Activated T-helper 9 cell treated with anti-CD3 and anti-CD28 coated beads, Interleukin-2, amount 50 U/mL, for 16 hours (primary cell): ENCODE data around the gene CCDC106.
A peak's percentile ranks its signal among the peaks of the same experiment; 100 is the strongest.

Experiments used
- DNase-seq: peaks from one replicate; pipeline ENCODE4 v3.0.0-alpha.2; 2020; ENCODE audit warnings: low read depth

The CCDC106 gene

DNA sequence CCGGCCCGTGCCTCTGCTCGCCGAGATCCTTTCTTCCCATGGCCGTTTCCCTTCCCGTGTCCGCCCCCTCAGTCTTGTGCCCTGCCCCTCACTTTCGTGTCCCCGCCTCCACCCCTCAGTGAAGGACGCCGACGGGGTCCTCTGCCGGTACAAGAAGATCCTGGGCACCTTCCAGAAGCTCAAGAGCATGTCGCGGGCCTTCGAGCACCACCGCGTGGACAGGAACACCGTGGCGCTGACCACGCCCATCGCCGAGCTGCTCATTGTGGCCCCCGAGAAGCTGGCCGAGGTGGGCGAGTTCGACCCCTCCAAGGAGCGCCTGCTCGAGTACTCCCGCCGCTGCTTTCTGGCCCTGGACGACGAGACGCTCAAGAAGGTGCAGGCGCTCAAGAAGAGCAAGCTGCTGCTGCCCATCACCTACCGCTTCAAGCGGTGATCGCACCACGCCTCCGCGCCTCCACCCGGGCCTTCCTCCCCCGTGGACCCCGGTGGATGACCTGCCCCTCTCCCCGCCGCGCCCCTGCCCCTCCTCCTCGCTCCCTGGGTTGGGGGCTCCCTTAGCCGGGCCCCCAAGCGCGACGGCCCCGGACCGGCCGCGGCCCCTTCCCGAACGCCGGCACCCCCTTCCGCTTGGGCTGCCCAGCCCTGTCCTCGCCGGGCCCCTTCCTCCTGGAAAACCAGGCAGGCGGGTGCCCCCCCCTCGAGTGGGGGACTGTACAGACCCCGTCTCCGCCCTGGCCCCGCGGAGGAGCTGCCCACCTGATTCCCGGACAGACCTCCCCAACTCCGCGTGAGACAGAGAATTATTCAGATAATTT lies 4.5 kb downstream of the CCDC106 start:
- DNase-seq, result no peak

GRCh38 chr19:55653651-55654322 lies 5.8 kb downstream of the CCDC106 start:
- peak; percentile 99 for DNase-seq

DNA sequence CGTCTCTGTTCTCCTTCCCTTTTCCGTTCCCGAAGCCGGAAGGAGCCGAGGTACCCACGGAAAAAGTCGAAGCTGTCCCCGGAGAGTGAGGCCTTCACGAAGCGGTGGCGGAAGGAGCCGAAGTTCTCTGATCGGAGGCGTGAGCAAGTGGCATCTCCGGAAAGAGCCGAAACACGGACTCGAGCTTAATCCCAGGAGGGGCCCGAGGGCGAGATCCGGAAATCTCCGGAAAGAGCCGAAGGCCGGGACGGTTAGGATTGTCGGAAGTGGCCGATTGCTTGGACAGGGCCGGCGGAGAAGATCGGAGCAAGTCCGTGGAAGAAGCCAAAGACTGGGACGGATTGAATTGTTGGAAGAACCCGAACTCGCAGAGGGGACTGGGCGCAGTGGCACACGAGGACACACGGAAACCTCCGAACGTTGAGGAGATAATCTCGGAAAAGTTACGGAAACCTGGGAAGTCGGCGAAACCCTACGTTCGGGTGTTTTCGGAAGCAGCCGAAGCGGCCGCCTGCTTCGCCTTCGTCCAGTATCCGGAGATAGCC lies 6.4 kb downstream of the CCDC106 start:
- DNase-seq, result peak; percentile 96

DNA sequence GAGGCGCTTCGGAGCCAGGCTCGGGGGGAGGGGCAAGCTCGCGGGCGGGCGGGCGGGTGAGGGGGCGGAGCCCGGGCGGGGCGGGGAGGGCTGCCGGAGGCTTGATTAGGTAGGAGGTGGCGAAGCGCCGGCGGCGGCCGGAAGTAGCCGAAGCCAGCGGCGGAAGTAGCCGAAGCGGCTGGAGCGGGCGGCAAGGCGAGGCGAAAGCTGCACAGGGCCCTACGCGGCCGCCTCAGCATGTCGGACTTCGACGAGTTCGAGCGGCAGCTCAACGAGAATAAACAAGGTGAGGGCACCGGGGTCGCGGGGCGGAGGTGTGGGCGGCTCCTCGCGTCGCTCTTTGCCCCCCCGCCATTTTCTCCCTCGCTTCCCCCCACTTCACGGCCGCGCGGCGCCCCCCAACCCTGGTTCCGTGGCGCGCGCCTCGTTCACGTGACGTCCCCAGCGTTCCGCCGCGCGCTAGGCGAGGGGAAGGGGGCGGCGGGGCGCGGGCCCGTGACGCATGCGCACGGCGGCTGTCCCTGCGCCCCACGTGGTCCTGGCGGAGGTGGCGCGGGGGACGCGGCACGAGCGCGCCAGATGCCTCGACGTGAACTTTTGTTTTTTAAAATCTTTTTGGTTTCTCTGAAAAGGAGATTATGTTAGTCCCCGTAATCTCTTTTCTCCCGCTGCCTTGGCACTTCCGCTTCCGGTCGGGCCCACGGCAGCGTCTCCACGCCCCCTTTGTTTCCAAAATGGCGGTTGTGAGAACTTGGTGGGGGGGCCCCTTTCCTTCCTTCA lies 7.0 kb downstream of the CCDC106 start, which contains the start of gene U2AF2:
Gene U2AF2 (plus strand): TSS at position 168 of the 780 bp plus-strand sequence. CDS start 70 bp downstream, at position 238.
- peak; percentile 93 for DNase-seq

- no peak for DNase-seq
These were observed 7.6 kb downstream of the CCDC106 start for GRCh38 chr19:55655648-55656040.

GRCh38 chr19:55656552-55656951 lies 8.5 kb downstream of the CCDC106 start:
- DNase-seq, result no peak

- DNase-seq, result no peak
These were observed 9.2 kb downstream of the CCDC106 start for GRCh38 chr19:55656988-55657747.

DNA sequence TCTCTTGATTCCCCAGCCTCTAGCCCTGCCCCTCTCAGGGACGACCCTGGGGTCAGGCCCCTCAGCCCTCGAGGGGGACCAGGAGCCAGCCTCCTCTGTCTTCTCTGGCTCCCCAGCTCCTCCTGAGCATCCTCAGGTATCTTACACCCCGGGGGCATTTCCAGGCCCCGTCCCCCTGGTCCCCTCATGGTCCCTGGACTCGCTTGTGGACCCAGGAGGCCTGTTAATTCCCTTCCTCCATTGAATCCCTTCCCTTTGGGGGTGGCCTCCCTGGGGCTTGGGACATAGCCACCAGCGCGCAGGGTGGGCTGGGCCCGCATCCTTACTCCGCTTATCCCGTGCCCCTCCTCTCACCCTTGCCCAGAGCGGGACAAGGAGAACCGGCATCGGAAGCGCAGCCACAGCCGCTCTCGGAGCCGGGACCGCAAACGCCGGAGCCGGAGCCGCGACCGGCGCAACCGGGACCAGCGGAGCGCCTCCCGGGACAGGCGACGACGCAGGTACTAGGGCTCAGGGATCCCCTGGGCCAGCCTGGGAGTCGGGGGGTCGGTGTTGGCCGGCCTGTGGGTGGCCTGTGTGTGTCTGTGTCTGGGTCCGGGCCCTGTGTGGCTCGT lies 10.9 kb downstream of the CCDC106 start:
- no peak for DNase-seq

DNA sequence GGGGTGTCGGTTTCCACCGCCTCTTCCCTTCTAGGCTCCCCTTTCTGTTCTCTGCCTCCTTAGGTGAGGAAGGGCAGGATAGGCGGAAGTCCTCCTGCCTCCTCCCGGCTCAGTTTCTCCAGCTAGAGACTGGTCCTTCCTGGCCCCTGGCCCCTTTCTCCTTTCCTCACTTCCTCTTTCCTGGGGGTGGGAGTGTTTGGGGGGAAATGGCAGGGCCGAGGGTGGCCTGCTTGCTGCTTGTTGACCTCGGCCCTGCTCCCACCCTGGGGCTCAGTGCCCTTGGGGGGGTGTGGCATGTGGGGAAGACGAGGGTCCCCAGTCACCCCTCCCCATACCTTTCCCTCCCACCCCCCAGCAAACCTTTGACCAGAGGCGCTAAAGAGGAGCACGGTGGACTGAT lies 11.8 kb downstream of the CCDC106 start:
- DNase-seq, result no peak

- DNase-seq, result no peak
These were observed 12.4 kb downstream of the CCDC106 start for GRCh38 chr19:55660404-55660803.

DNA sequence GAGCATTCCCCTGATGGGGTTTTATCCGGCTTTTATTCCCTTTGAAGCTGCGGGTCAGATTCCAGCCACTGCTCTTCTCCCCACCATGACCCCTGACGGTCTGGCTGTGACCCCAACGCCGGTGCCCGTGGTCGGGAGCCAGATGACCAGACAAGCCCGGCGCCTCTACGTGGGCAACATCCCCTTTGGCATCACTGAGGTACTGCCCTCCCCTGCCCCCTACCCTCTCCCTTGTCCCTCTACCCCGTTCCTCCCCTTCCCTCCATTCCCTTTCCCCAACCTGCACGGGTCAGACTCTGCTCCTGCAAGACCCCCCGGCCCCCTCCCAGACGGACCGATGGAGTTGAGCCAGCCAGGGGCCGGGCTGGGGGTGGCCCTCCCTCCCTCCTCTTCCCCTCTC lies 13.0 kb downstream of the CCDC106 start:
- no peak for DNase-seq

DNA sequence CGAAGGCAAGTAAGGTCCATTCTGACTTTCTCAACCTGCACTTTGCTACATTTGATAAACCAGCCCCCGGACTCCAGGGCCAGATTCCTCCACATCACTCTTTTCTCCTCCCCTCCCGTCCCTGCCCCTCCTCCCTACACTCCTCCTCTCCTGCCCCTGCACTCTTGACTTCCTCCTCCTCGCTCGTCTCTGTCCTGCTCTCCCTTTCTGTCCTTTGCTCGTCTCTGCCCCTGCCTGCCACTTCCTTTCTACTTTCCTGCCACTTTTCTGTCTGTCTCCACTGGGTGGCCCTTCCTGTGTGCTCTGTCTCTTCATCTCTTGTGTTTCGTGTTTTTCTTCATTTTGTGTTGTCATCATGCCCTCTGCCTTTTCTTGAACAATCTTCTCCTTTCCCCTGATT lies 13.8 kb downstream of the CCDC106 start:
- DNase-seq, result no peak

DNA sequence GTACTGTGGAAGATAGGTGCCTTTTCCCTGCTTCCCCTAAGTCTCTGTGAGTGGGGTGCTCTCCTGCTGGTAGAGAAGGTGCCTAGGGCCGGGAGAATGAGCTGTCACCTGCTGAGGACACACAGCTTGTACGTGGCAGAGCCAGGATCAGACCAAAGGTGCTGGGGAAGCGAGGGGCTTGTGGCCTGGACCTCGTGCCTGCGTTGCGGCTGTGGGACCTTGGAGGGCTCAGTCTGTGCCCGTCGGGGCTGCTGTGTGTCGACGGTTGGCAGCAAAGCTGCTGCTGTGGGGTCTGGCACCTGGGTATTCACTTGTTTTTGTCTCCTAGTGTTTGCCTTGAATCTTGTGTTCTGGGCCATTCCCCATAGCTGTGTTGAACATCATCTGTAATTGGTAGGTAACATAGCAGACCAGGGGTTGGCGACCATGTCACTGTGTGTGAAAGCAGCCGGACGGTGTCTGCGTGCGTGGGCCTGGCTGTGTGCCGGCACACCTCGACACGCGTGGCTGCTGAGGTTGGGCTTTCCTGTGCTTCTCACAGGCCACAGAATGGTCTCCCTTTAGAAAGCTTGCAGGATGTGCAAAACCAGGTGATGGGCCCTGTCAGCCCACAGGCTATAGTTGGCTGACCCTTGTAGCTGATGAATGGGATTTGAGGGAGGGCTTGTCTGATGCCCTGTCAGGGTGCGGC lies 16.0 kb downstream of the CCDC106 start:
- no peak for DNase-seq

DNA sequence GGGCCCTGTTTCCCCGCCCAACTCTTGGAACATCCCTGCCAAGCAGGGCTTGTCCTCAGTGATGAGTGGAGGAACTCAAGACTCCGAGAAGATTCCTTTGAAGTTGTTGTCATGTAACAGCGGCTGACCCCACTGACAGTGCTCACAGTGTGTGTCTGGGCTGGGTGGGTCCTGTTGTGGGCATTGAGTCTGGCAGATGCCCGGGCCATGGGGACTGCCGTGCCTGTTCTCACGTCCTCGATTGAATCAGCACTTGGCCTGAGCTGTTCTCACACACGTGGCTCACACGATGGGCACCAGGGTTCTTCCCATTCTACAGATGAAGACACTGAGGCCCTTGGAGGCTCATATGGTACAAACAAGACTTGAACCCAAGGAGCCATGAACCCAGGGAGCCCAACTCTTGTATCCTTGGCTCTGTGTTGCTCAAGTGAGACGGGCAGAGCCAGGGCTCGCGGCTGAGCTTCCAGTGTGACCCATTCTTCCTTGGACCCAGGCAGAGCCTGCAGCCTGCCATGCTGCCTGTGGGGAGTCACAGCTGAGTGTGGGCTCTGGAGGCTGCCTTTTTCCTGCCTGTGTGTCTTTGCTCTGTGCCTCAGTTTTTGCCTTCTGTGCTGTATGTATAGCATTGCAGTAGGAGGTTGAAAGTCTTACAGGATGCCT lies 18.5 kb downstream of the CCDC106 start:
- no peak for DNase-seq

DNA sequence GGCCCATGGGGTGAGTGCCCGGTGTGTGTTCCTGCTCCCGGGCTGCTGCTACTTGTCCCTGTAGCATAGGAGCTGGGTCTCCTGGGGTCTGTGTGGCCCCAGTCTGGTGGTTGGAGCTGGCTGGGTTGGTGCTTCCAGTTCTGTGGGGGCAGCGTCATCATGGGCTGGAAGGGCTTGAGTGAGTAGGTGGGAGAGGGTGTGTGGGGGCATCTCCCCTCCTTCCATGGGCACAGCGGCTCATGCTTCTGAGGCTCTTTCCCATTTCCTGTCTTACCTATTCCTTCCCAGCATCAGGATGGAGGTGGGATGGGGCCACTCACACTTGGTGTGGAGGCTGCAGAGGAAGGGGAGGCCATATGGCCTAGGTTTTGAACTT lies 19.0 kb downstream of the CCDC106 start:
- no peak for DNase-seq

DNA sequence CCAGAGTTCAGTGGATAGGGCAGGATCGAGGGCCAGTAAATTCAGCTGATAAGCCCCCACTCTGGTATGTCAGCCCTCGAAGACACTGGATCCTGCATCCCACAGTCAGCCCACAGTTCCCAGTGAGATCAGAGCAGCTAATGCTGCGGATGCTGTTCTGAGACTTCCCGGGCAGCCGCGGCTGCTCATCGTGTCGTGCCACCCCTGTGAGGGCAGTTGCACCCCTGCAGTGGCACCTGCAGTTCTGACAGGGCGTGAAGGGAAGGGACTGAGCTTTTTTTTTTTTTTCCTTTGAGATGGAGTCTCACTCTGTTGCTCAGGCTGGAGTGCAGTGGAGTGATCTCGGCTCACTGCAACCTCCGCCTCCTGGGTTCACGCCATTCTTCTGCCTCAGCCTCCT lies 19.5 kb downstream of the CCDC106 start:
- no peak for DNase-seq

DNA sequence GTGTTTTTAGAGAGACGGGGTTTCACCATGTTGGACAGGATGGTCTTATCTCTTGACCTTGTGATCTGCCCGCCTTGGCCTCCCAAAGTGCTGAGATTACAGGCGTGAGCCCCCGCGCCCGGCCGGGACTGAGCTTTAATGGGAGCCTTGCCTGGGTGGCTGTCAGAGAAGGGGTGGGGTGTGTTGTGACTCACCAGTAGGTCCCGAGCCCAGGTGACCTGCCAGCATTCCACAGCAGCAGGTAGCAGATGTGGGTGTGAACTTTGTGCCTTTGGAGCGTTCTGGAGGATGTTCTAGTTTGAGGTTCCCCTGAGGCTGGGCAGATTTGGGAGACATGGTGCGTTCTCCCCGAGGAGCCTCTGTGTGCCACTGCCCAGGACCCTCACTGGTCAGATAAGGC lies 19.9 kb downstream of the CCDC106 start:
- no peak for DNase-seq

DNA sequence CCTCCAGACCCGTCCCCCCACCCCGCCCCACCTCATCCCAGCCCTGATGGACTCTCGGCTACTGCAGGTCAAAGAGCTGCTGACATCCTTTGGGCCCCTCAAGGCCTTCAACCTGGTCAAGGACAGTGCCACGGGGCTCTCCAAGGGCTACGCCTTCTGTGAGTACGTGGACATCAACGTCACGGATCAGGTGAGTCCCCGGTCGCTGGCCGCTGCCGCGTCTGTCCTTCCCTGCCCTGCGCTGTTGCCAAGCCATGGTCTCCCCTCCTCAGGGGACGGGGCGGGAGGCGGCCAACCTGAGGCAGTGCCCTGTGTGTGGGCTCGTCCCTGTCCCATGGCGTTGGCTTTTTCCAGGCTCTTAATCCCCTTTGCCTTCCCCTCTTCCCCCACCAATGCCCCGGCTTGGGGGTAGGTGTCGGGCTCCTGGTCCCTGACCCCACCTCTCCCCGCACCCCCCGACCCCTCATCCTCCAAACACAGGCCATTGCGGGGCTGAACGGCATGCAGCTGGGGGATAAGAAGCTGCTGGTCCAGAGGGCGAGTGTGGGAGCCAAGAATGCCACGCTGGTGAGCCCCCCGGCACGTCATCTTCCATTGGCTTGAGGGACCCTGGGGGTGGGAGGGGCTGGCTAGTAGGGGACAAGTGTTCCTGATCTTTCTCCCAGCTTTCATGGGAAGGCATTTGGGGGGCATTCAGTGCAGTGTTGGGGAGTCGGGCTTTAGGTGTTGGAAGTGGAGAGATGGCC lies 20.8 kb downstream of the CCDC106 start:
- DNase-seq, result no peak
